HG03060 (cell line): ENCODE measurements around the gene NBPF1.
"Not testable (repeated sequence)": the region's sequence is repeated elsewhere in the genome, so short reads cannot be mapped to it uniquely, and the experiment has no call there.

Source experiments
- ATAC-seq: cut with Tn5 transposase; IDR thresholded peaks from one replicate; pipeline ENCODE4 v1.9.1; 2021; ENCODE audit warnings: low read depth, moderate number of reproducible peaks; ENCODE audit not compliant: unreplicated experiment

Gene NBPF1

GRCh38 chr1:16613185-16614147, at the start of gene NBPF1:
NBPF1 (minus strand) TSS chr1:16613564.
- ATAC-seq = peak; percentile 35

GRCh38 chr1:16658234-16658633, 44.9 kb upstream of the NBPF1 start:
- not testable (repeated sequence) for ATAC-seq

GRCh38 chr1:16656981-16657683, 43.8 kb upstream of the NBPF1 start:
- ATAC-seq = not testable (repeated sequence)

GRCh38 chr1:16656574-16656973, 43.2 kb upstream of the NBPF1 start:
- not testable (repeated sequence) for ATAC-seq

- ATAC-seq = not testable (repeated sequence)
Measured at GRCh38 chr1:16651560-16651959, 38.2 kb upstream of the NBPF1 start.

GRCh38 chr1:16649960-16650359, 36.6 kb upstream of the NBPF1 start:
- not testable (repeated sequence) for ATAC-seq

- not testable (repeated sequence) for ATAC-seq
Measured at GRCh38 chr1:16649390-16649789, 36.0 kb upstream of the NBPF1 start.

GRCh38 chr1:16648756-16649155, 35.4 kb upstream of the NBPF1 start:
- not testable (repeated sequence) for ATAC-seq

- ATAC-seq = not testable (repeated sequence)
Measured at GRCh38 chr1:16648250-16648649, 34.9 kb upstream of the NBPF1 start.

- not testable (repeated sequence) for ATAC-seq
Measured at GRCh38 chr1:16647179-16648176, 34.1 kb upstream of the NBPF1 start.

- ATAC-seq = not testable (repeated sequence)
Measured at GRCh38 chr1:16646716-16647115, 33.4 kb upstream of the NBPF1 start.

GRCh38 chr1:16646061-16646664, 32.8 kb upstream of the NBPF1 start:
- not testable (repeated sequence) for ATAC-seq

GRCh38 chr1:16645271-16646060, 32.1 kb upstream of the NBPF1 start:
- ATAC-seq = not testable (repeated sequence)

- ATAC-seq = peak; percentile 59
Measured at GRCh38 chr1:16644482-16645270, 31.3 kb upstream of the NBPF1 start.

GRCh38 chr1:16644193-16644481, 30.8 kb upstream of the NBPF1 start:
- peak; percentile 19 for ATAC-seq

- ATAC-seq = peak; percentile 2
Measured at GRCh38 chr1:16643476-16644192, 30.3 kb upstream of the NBPF1 start.

- not testable (repeated sequence) for ATAC-seq
Measured at GRCh38 chr1:16643001-16643411, 29.6 kb upstream of the NBPF1 start.
